K562 (cell line): ENCODE measurements around the gene USP1. TPM values are rescaled to one million over a fixed set of nuclear protein-coding genes. Genes with fewer than 3 reads are reported as not detected.

ENCODE experiments used
- CBFA2T2 ChIP-seq: fragments of 450-650 bp; conservative IDR thresholded peaks from 2 replicates; pipeline ENCODE4 v1.6.1; 2017; ENCODE audit warnings: mild to moderate bottlenecking
- CEBPG ChIP-seq, 3 experiments: fragments of 200-800 bp in 1 of 3; sonication (Bioruptor generic) in 1 of 3; sonication (generic) in 1 of 3; formaldehyde crosslinking in 1 of 3; IDR thresholded peaks in 2 of 3; conservative IDR thresholded peaks in 1 of 3; 2 replicates each; pipeline versions ENCODE4 v1.6.1 to v1.8.0; 2016 to 2022; ENCODE audit warnings: missing compliant biosample characterization in 2 of 3, missing genetic modification characterization in 2 of 3, mild to moderate bottlenecking in 1 of 3, missing genetic modification reagents in 1 of 3
- CHD1 ChIP-seq: fragments of 200-600 bp; sonication (generic); IDR thresholded peaks from one replicate; pipeline ENCODE4 v1.6.1; 2012; ENCODE audit warnings: mild to moderate bottlenecking, moderate library complexity, low read length, inconsistent platforms
- EGR1 ChIP-seq: fragments of 450-650 bp; conservative IDR thresholded peaks from 2 replicates; pipeline ENCODE4 v1.6.1; 2017; ENCODE audit warnings: mild to moderate bottlenecking
- FIP1L1 ChIP-seq: fragments of 200-400 bp; formaldehyde crosslinking; IDR thresholded peaks from 2 replicates; pipeline ENCODE4 v1.6.1; 2018; ENCODE audit warnings: mild to moderate bottlenecking, low read depth, low read length; ENCODE audit not compliant: poor library complexity, severe bottlenecking
- HDAC1 ChIP-seq, 2 experiments: fragments of 450-650 bp; IDR thresholded peaks; 2 replicates each; pipeline ENCODE4 v1.6.1; 2016 to 2017; ENCODE audit warnings: inconsistent platforms in 1 of 2, mild to moderate bottlenecking in 1 of 2, moderate library complexity in 1 of 2
- JUN ChIP-seq, 2 experiments: sonication (generic) in 1 of 2; formaldehyde crosslinking in 1 of 2; IDR thresholded peaks; 2 replicates each; pipeline versions ENCODE4 v1.6.1 to v1.8.0; 2012 to 2022; ENCODE audit warnings: borderline replicate concordance in 2 of 2, mild to moderate bottlenecking in 2 of 2, improper control_type of control experiment in 1 of 2, low read depth in 1 of 2, low read length in 1 of 2, missing genetic modification reagents in 1 of 2
- MTA3 ChIP-seq: fragments of 450-650 bp; formaldehyde crosslinking; IDR thresholded peaks from 2 replicates; pipeline ENCODE4 v1.6.1; 2017; ENCODE audit warnings: mild to moderate bottlenecking, borderline replicate concordance
- NR1H2 ChIP-seq: sonication (generic); formaldehyde crosslinking; IDR thresholded peaks from 2 replicates; pipeline ENCODE4 v1.4.0; 2020; ENCODE audit warnings: mild to moderate bottlenecking, missing genetic modification reagents
- NR3C1 ChIP-seq: sonication (generic); formaldehyde crosslinking; IDR thresholded peaks from 2 replicates; pipeline ENCODE4 v1.8.1; 2022; ENCODE audit warnings: missing genetic modification reagents
- RBBP5 ChIP-seq: fragments of 200-600 bp; sonication (generic); IDR thresholded peaks from 2 replicates; pipeline ENCODE4 v1.6.1; 2012; ENCODE audit warnings: borderline replicate concordance, mild to moderate bottlenecking, low read length, control low read depth, inconsistent platforms; ENCODE audit not compliant: insufficient read depth, poor library complexity, severe bottlenecking
- RBFOX2 ChIP-seq: fragments of 200-400 bp; formaldehyde crosslinking; IDR thresholded peaks from 2 replicates; pipeline ENCODE4 v1.6.1; 2017; ENCODE audit warnings: low read depth, mild to moderate bottlenecking, low read length, moderate library complexity
- RBM34 ChIP-seq: fragments of 200-400 bp; formaldehyde crosslinking; IDR thresholded peaks from 2 replicates; pipeline ENCODE4 v1.6.1; 2018; ENCODE audit warnings: low read length, borderline replicate concordance; ENCODE audit not compliant: insufficient read depth
- SMARCE1 ChIP-seq: fragments of 450-650 bp; IDR thresholded peaks from 2 replicates; pipeline ENCODE4 v1.7.1; 2016; ENCODE audit warnings: mild to moderate bottlenecking
- TEAD2 ChIP-seq: fragments of 450-650 bp; IDR thresholded peaks from 2 replicates; pipeline ENCODE4 v1.6.1; 2016; ENCODE audit warnings: missing genetic modification characterization, control low read depth, missing compliant biosample characterization
- ZFP1 ChIP-seq: fragments of 450-650 bp; formaldehyde crosslinking; IDR thresholded peaks from 2 replicates; pipeline ENCODE4 v1.4.0; 2020; ENCODE audit warnings: mild to moderate bottlenecking, mixed read lengths
- ZFX ChIP-seq: sonication (generic); formaldehyde crosslinking; IDR thresholded peaks from 2 replicates; pipeline ENCODE4 v1.8.0; 2022; ENCODE audit warnings: mild to moderate bottlenecking, missing genetic modification reagents, moderate library complexity
- ZNF140 ChIP-seq: fragments of 250-450 bp; sonication (Bioruptor Pico); IDR thresholded peaks from 2 replicates; pipeline ENCODE4 v1.8.0; 2021; ENCODE audit warnings: moderate library complexity, mild to moderate bottlenecking, inconsistent platforms
- ZNF143 ChIP-seq: sonication (generic); formaldehyde crosslinking; IDR thresholded peaks from 2 replicates; pipeline ENCODE4 v1.9.0; 2022; ENCODE audit warnings: mild to moderate bottlenecking, missing genetic modification reagents
- ZNF282 ChIP-seq: sonication (generic); formaldehyde crosslinking; IDR thresholded peaks from 2 replicates; pipeline ENCODE4 v1.8.1; 2023; ENCODE audit warnings: missing genetic modification reagents
- ZSCAN32 ChIP-seq: fragments of 450-650 bp; formaldehyde crosslinking; IDR thresholded peaks from 2 replicates; pipeline ENCODE4 v1.4.0; 2020; ENCODE audit warnings: mild to moderate bottlenecking, moderate library complexity
- polyA plus RNA-seq, 8 experiments: library from polyadenylated mRNA; depleted of rRNA in 4 of 8; stranded (reverse) in 5 of 8; unstranded in 3 of 8; fragments of >200 nt; fragmentation: Nextera tagmentation in 2 of 8; fragmentation: Illumina TruSeq in 1 of 8; extraction: Ambion mirVana in 2 of 8; extraction: Trizol in 1 of 8; gene quantifications; 2 replicates each; pipeline versions ENCODE4 v1.2.1 to v1.2.3, GENCODE V29; 2011 to 2014; ENCODE audit warnings: inconsistent platforms in 1 of 8, missing spikeins in 1 of 8
- total RNA-seq, 7 experiments: library from RNA; depleted of rRNA in 6 of 7; stranded (reverse); fragments of >200 nt in 6 of 7; fragmentation: Illumina TruSeq in 2 of 7; extraction: Trizol in 2 of 7; gene quantifications; 2 replicates each; pipeline versions ENCODE4 v1.2.1 to v1.2.3, GENCODE V29; 2011 to 2021; ENCODE audit warnings: low replicate concordance in 1 of 7
- TF ChIP-seq, protein P1 (sequence below): sonication (generic); formaldehyde crosslinking; IDR thresholded peaks from 2 replicates; pipeline ENCODE4 v1.8.1; 2022; ENCODE audit warnings: missing genetic modification reagents
- TF ChIP-seq, protein P2 (sequence below), 2 experiments: fragments of 450-650 bp; IDR thresholded peaks; 2 replicates each; pipeline ENCODE4 v1.6.1; 2016

The USP1 gene
- total and polyA plus RNA-seq, 9 of the 15 experiments (the other 6 are each of a cell fraction or from before 2014, with no cell fraction given) = 27.3 to 87.9 (median 51.7) TPM

DNA sequence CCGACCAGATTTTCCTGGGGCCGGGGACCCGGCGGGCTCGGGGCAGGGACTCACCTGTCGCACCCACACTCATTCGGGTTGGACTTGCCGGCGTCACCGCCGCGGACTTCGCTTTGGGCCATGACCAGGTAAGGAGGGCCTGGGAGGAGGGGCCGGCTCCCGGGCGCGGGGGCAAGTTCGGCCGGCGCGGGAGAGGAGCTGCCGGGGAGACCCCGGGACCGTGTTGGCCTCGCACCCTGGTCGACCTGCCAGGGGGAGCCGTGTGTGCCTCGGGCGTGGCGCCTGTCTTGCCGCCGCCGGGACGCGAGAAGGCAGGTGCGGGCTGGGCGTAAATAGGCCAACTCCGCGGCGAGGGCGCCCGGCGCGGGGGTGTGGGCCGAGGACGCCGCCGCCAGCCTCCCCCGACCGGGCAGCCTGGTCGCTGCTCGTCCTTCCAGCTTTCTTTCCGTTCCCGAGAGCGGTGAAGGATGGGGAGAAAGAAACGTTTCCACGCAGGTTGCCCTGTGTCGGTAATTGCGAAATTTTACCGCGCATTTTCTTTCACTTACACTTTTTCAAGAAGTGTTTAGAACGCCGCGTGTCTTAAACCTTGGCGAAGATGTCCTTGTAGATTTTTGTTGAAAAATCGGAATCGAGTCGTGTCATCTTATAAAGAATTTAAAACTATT, 558 bp downstream of the USP1 start (continued):
- TF ChIP-seq ZFP1 (CRISPR knock-in tag) = no peak
- 0 out of 2 replicates have a peak, but pooled peaks have one; percentile 78 for TF ChIP-seq ZNF282
- TF ChIP-seq ZFX (CRISPR knock-in tag) = peak; percentile 51; the same call in 1 of the 2 replicates
- TF ChIP-seq NR1H2 (CRISPR knock-in tag) = 0 out of 2 replicates have a peak, but pooled peaks have one; percentile 5
- TF ChIP-seq CEBPG (CRISPR knock-in tag; IDR thresholded peaks at IDR 0.05) = peak; percentile 7; the same call in 1 of the 2 replicates
- TF ChIP-seq CEBPG (tag; conservative IDR thresholded peaks at IDR 0.05 in 1 of 2, IDR thresholded peaks at IDR 0.05 in 1 of 2) = peak; percentile 55 to 90; a peak in 3 of 4 replicates
- TF ChIP-seq HDAC1 (IDR thresholded peaks at IDR 0.05) = no peak
- TF ChIP-seq EGR1 = peak; percentile 58
- TF ChIP-seq RBBP5 = peak; percentile 14
- TF ChIP-seq, protein P1, sequence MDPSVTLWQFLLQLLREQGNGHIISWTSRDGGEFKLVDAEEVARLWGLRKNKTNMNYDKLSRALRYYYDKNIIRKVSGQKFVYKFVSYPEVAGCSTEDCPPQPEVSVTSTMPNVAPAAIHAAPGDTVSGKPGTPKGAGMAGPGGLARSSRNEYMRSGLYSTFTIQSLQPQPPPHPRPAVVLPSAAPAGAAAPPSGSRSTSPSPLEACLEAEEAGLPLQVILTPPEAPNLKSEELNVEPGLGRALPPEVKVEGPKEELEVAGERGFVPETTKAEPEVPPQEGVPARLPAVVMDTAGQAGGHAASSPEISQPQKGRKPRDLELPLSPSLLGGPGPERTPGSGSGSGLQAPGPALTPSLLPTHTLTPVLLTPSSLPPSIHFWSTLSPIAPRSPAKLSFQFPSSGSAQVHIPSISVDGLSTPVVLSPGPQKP (CRISPR knock-in tag) = peak; percentile 66; the same call in 1 of the 2 replicates
- TF ChIP-seq MTA3 = peak; percentile 6; the same call in 1 of the 2 replicates
- TF ChIP-seq, protein P2, sequence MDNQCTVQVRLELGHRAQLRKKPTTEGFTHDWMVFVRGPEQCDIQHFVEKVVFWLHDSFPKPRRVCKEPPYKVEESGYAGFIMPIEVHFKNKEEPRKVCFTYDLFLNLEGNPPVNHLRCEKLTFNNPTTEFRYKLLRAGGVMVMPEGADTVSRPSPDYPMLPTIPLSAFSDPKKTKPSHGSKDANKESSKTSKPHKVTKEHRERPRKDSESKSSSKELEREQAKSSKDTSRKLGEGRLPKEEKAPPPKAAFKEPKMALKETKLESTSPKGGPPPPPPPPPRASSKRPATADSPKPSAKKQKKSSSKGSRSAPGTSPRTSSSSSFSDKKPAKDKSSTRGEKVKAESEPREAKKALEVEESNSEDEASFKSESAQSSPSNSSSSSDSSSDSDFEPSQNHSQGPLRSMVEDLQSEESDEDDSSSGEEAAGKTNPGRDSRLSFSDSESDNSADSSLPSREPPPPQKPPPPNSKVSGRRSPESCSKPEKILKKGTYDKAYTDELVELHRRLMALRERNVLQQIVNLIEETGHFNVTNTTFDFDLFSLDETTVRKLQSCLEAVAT (IDR thresholded peaks at IDR 0.05) = 0 out of 4 replicates have a peak, but pooled peaks of 1 of the 2 experiments have one; percentile 1
- TF ChIP-seq ZSCAN32 (CRISPR knock-in tag) = no peak
- TF ChIP-seq TEAD2 (tag) = no peak
- 0 out of 2 replicates have a peak, but pooled peaks have one; percentile 62 for TF ChIP-seq RBM34
- TF ChIP-seq CHD1 = peak; percentile 68
- peak; percentile 69 for TF ChIP-seq RBFOX2
- TF ChIP-seq CBFA2T2 = no peak
- TF ChIP-seq NR3C1 (CRISPR knock-in tag) = 0 out of 2 replicates have a peak, but pooled peaks have one; percentile 36
- TF ChIP-seq ZNF143 = no peak
- TF ChIP-seq ZNF140 = no peak
- TF ChIP-seq JUN (IDR thresholded peaks at IDR 0.05; ENCODE audit: borderline replicate concordance, low read depth, low read length) = no peak
- TF ChIP-seq JUN (CRISPR knock-in tag; IDR thresholded peaks at IDR 0.05; ENCODE audit: borderline replicate concordance) = peak; percentile 45; the same call in 1 of the 2 replicates
- TF ChIP-seq FIP1L1 = peak; percentile 53
- TF ChIP-seq SMARCE1 = 0 out of 2 replicates have a peak, but pooled peaks have one; percentile 3
